Spleen (tissue), 11 donors: ENCODE data around the gene STAG1. TPM values are rescaled to one million over a fixed set of nuclear protein-coding genes. Genes with fewer than 3 reads are reported as not detected.
"Not testable (repeated sequence)": the region's sequence is repeated elsewhere in the genome, so short reads cannot be mapped to it uniquely, and the experiment has no call there.

Experiments
- DNase-seq: peaks from one replicate; pipeline ENCODE4 v3.0.0-alpha.2; 2020
- H3K27ac ChIP-seq, 8 donors: fragments of 200-600 bp; sonication (generic) in 7 of 8; 1 replicate in 4 of 8; 2 replicates in 4 of 8; pipeline versions ENCODE4 v1.5.0 to v1.8.0; 2016 to 2021; ENCODE audit warnings: inconsistent platforms in 4 of 8, mild to moderate bottlenecking in 4 of 8, moderate library complexity in 1 of 8
- H3K27me3 ChIP-seq, 7 donors: fragments of 200-600 bp; sonication (generic) in 6 of 7; replicated peaks in 1 of 7; 1 replicate in 4 of 7; 2 replicates in 3 of 7; pipeline versions ENCODE4 v1.5.0 to v1.8.0; 2016 to 2021; ENCODE audit warnings: inconsistent platforms in 3 of 7, mild to moderate bottlenecking in 1 of 7
- H3K36me3 ChIP-seq, 6 donors: fragments of 200-600 bp; sonication (generic) in 5 of 6; 1 replicate in 4 of 6; 2 replicates in 2 of 6; pipeline versions ENCODE4 v1.5.0 to v1.8.0; 2016 to 2021; ENCODE audit warnings: inconsistent platforms in 2 of 6
- H3K4me1 ChIP-seq, 6 donors: fragments of 200-600 bp; sonication (generic) in 5 of 6; 1 replicate in 3 of 6; 2 replicates in 3 of 6; pipeline versions ENCODE4 v1.5.0 to v1.8.0; 2016 to 2021; ENCODE audit warnings: inconsistent platforms in 3 of 6
- H3K4me3 ChIP-seq, 8 donors: fragments of 200-600 bp; sonication (generic) in 7 of 8; 1 replicate in 4 of 8; 2 replicates in 4 of 8; pipeline versions ENCODE4 v1.5.0 to v1.8.0; 2016 to 2021; ENCODE audit warnings: inconsistent platforms in 4 of 8, mild to moderate bottlenecking in 4 of 8, moderate library complexity in 2 of 8
- H3K9me3 ChIP-seq, 8 donors: fragments of 200-600 bp; sonication (generic) in 7 of 8; 1 replicate in 4 of 8; 2 replicates in 4 of 8; pipeline versions ENCODE4 v1.5.0 to v1.8.0; 2016 to 2021; ENCODE audit warnings: inconsistent platforms in 4 of 8
- POLR2A ChIP-seq, 3 donors: fragments of 450-650 bp; IDR thresholded peaks; one replicate each; pipeline ENCODE4 v1.5.1; 2017; ENCODE audit warnings: antibody characterized with exemption in 3 of 3, mild to moderate bottlenecking in 1 of 3
- POLR2AphosphoS5 ChIP-seq, 3 donors: sonication (generic); formaldehyde crosslinking; IDR thresholded peaks; one replicate each; pipeline ENCODE4 v1.5.1; 2017; ENCODE audit warnings: antibody characterized with exemption in 3 of 3
- WGBS, 5 donors: extraction: QIAGEN DNeasy Blood & Tissue Kit in 3 of 5; methylation state at CpG; one replicate each; pipeline versions ENCODE4 v1.1.5 to v1.1.7; 2013 to 2018; 5-methylcytosine and 5-hydroxymethylcytosine counted together
- intact Hi-C: fragments of 100-400 bp; cut with DNase I; formaldehyde crosslinking; loops from one replicate; pipeline ENCODE4 v1.15.0; 2023; ENCODE audit warnings: low total_unique reads
- polyA plus RNA-seq, 3 donors: library from polyadenylated mRNA; stranded (reverse); fragments of 200-250 nt; gene quantifications; one replicate each; pipeline ENCODE4 v1.2.1, GENCODE V29; 2013
- total RNA-seq, 7 donors: library from RNA; depleted of rRNA in 3 of 7; stranded (reverse); fragments of >200 nt in 3 of 7; fragmentation: NEBNext Ultra II Directional in 4 of 7; extraction: Animal tissue kit (Norgen Biotek cat#: 25700) in 4 of 7; gene quantifications; one replicate each; pipeline versions ENCODE4 v1.1.0 to v1.2.1, GENCODE V29; 2016 to 2021
- TF ChIP-seq, protein P1 (sequence below), 11 experiments: fragments of 200-600 bp in 7 of 11; fragments of 450-650 bp in 4 of 11; sonication (generic) in 4 of 11; IDR thresholded peaks in 8 of 11; conservative IDR thresholded peaks in 3 of 11; 1 replicate in 7 of 11; 2 replicates in 4 of 11; pipeline versions ENCODE4 v1.4.0 to v1.8.0; 2016 to 2021; ENCODE audit warnings: antibody characterized with exemption in 11 of 11, inconsistent platforms in 4 of 11, mild to moderate bottlenecking in 1 of 11
- donor health status: healthy with polysubstance abuse.
- donor health status: DM: no; HTN: no; CAD: no; lungs with moderate emphysema.
- donor health status: DM: no; HTN: no; CAD: no.
- donor health status: Bipolar disorder and iron deficiency.
- donor health status: healthy.
- donor health status: DM: no; HTN: no; CAD: no.
- donor health status: DM: yes; HTN: yes; CAD: no.

STAG1 gene
- total and polyA plus RNA-seq, 10 donors, result 7.2 to 61.6 (median 47.3) TPM

DNA sequence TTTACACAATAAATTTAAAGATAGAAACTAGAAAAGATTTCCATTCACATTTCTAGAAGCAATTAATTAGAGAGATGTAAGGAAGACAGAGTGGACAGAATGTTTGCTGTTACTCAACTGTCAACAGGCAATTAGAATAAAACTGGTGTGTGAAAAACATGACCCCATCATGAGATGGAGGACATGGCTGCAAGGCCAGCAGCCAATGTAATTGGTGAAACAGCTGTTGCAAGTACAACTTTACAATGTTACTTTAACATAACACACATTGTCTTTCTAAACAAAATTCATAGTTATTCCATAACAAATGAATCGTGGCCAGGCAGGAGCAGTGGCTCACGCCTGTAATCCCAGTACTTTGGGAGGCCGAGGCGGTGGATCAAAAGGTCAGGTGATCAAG is 28.6 kb upstream of the STAG1 start:
- Histone ChIP-seq H3K27ac (no peak overlapping the region), H3K4me3 (no peak overlapping the region), H3K27me3 (no peaks in the 10 kb centered on the region), H3K36me3 (no peaks in the 10 kb centered on the region), H3K9me3 (no peaks in the 10 kb centered on the region), H3K4me1 (no peaks in the 10 kb centered on the region)
- WGBS, 5 donors, result 88 to 97% (median 93%) methylated on average over 4 of the region's 4 CpGs
- TF ChIP-seq, protein P1, sequence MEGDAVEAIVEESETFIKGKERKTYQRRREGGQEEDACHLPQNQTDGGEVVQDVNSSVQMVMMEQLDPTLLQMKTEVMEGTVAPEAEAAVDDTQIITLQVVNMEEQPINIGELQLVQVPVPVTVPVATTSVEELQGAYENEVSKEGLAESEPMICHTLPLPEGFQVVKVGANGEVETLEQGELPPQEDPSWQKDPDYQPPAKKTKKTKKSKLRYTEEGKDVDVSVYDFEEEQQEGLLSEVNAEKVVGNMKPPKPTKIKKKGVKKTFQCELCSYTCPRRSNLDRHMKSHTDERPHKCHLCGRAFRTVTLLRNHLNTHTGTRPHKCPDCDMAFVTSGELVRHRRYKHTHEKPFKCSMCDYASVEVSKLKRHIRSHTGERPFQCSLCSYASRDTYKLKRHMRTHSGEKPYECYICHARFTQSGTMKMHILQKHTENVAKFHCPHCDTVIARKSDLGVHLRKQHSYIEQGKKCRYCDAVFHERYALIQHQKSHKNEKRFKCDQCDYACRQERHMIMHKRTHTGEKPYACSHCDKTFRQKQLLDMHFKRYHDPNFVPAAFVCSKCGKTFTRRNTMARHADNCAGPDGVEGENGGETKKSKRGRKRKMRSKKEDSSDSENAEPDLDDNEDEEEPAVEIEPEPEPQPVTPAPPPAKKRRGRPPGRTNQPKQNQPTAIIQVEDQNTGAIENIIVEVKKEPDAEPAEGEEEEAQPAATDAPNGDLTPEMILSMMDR (IDR thresholded peaks at IDR 0.05 in 8 of 11, conservative IDR thresholded peaks at IDR 0.05 in 3 of 11), result no peak
- TF ChIP-seq POLR2A (IDR thresholded peaks at IDR 0.05) (no peak), POLR2AphosphoS5 (IDR thresholded peaks at IDR 0.05) (no peak)
- DNase-seq, result no peak
- intact Hi-C loops, result no loop called here

DNA sequence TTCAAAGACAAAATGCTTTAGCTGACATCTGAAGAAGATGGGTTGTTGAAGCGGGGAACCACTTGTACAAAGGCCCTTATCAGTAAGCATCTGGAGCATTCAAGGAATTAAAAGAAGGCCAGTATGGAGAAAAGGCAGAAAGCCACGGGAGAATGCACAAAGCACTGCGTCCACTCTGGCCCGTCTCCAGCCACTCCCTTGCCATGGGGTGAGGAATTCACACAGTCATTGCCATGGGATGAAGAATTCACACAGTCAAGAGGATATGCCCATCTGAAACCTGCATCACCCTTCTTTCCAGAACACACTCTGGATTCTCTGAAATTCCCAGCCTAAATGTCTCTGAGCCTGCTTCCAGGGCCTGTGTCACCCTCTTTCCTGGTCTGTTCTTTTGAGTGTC is 26.7 kb upstream of the STAG1 start:
- TF ChIP-seq POLR2AphosphoS5 (IDR thresholded peaks at IDR 0.05) (no peak), POLR2A (IDR thresholded peaks at IDR 0.05) (no peak)
- TF ChIP-seq, protein P1 (IDR thresholded peaks at IDR 0.05 in 8 of 11, conservative IDR thresholded peaks at IDR 0.05 in 3 of 11), result no peak
- intact Hi-C loops, result no loop called here
- H3K27me3 ChIP-seq, result no peaks in the 10 kb centered on the region
- DNase-seq, result no peak
- H3K27ac ChIP-seq, result no peak overlapping the region
- 68 to 89% (median 86%) methylated on average over 4 of the region's 4 CpGs for WGBS, 5 donors
- no peaks in the 10 kb centered on the region for H3K36me3 ChIP-seq
- no peak overlapping the region for H3K4me3 ChIP-seq
- no peaks in the 10 kb centered on the region for H3K9me3 ChIP-seq
- H3K4me1 ChIP-seq, result no peaks in the 10 kb centered on the region

DNA sequence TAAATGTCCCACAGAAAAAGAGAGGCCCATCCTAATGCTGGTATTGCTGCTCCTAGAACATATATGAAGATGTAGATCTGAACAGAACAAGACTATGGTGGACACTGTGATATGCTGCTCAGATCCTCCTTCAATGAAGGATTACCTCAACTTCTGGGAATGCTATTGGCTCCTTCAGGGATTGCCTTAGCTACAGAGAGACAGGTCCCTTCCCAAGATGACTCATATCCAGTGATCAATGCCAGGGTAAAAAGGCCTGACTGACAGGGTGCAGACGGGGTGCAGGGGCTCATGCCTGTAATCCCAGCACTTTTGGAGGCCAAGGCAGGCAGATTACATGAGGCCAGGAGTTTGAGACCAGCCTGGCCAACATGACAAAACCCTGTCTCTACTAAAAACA is 20.5 kb upstream of the STAG1 start:
- no peaks in the 10 kb centered on the region for H3K4me1 ChIP-seq
- H3K27ac ChIP-seq, result no peak overlapping the region
- H3K4me3 ChIP-seq, result no peak overlapping the region
- intact Hi-C loops, result no loop called here
- 70 to 100% (median 89%) methylated on average over 1 of the region's 1 CpG for whole genome bisulfite sequencing, 5 donors
- H3K36me3 ChIP-seq, result no peaks in the 10 kb centered on the region
- H3K27me3 ChIP-seq, result no peaks in the 10 kb centered on the region
- TF ChIP-seq POLR2AphosphoS5 (IDR thresholded peaks at IDR 0.05) (no peak), POLR2A (IDR thresholded peaks at IDR 0.05) (no peak)
- TF ChIP-seq, protein P1 (IDR thresholded peaks at IDR 0.05 in 8 of 11, conservative IDR thresholded peaks at IDR 0.05 in 3 of 11), result no peak
- no peak for DNase-seq
- H3K9me3 ChIP-seq, result no peaks in the 10 kb centered on the region

DNA sequence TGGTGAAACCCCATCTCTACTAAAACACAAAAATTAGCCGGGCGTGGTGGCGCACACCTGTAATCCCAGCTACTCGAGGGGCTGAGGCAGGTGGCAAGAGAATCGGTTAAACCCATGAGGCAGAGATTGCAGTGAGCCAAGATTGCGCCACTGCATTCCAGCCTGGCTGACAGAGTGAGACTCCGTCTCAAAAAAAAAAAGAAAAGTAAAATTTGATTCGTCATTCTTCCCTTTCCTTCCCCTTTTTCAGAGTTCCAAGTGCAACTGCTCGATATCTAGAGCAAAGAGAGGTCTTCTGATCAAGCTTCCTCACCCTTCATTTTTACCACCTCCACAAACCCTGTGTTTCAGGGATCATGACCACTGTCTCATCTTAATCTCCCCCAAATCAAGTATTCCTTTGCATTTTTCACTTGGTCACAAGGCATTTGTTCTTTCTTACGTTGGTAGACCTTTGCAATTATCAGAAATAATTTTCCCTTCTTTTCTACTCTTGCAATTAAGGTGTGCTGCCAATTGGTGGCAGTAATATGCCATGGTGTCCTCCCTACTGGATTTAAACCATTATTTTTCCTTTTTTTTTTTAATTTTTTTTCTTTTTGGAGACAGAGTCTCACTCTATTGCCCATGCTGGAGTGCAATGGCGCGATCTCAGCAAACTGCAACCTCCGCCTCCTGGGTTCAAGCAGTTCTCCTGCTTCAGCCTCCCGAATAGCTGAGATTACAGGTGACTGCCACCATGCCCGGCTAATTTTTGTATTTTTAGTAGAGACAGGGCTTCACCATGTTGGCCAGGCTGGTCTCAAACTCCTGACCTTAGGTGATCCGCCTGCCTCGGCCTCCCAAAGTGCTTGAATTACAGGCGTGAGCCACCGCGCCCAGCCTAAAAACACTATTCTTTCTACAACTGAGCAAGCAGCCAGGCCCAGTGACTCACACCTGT is 6.3 kb upstream of the STAG1 start:
- peak overlapping the region in 1 of 8 donors; percentile 6 for H3K4me3 ChIP-seq
- DNase-seq, result not testable (repeated sequence)

More for the DNA sequence above, 6.3 kb upstream of the STAG1 start:
- H3K4me1 ChIP-seq, result peaks cover 5 to 25% (median 8%) of the 10 kb centered on the region in 6 donors
- H3K9me3 ChIP-seq, result peaks cover 0 to 20% (median 16%) of the 10 kb centered on the region in 8 donors
- peak overlapping the region in 5 of 8 donors; percentile 45 to 78 (median 61) for H3K27ac ChIP-seq
- intact Hi-C loops, result loop anchor here (5.0 to 10.0 kb wide), 3 partner anchors 254 to 564 kb away; partner anchors contain the start of genes MSL2 and PCCB
- 61 to 77% (median 65%) methylated on average over 20 of the region's 20 CpGs for WGBS, 5 donors
- not testable (repeated sequence) for H3K27me3 ChIP-seq, H3K36me3 ChIP-seq
- TF ChIP-seq, protein P1 (IDR thresholded peaks at IDR 0.05 in 8 of 11, conservative IDR thresholded peaks at IDR 0.05 in 3 of 11), result peak in 8 of 11 experiments; percentile 11 to 56 (median 40)
